Progenitor cell of endocrine pancreas (in vitro differentiated cells): ENCODE measurements around the gene RAB4A. TPM values are rescaled to one million over a fixed set of nuclear protein-coding genes. Genes with fewer than 3 reads are reported as not detected.
A peak's percentile ranks its signal among the peaks of the same experiment; 100 is the strongest.

Source experiments
- DNase-seq: peaks from one replicate; pipeline ENCODE4 v3.0.0; 2021; ENCODE audit warnings: low spot score; ENCODE audit not compliant: unreplicated experiment
- H3K27ac Mint-ChIP-seq: 2 replicates; pipeline ENCODE4 v1.8.0; 2021; ENCODE audit warnings: mild to moderate bottlenecking, moderate library complexity, mixed read lengths
- H3K27me3 Mint-ChIP-seq: 2 replicates; pipeline ENCODE4 v1.8.0; 2021; ENCODE audit warnings: mixed read lengths
- H3K36me3 Mint-ChIP-seq: 2 replicates; pipeline ENCODE4 v1.8.0; 2022; ENCODE audit warnings: mixed read lengths; ENCODE audit not compliant: insufficient read depth
- H3K4me1 Mint-ChIP-seq: 2 replicates; pipeline ENCODE4 v1.8.0; 2021; ENCODE audit warnings: low read depth, mixed read lengths
- H3K4me3 Mint-ChIP-seq: 2 replicates; pipeline ENCODE4 v1.8.0; 2021; ENCODE audit warnings: low read depth, mild to moderate bottlenecking, moderate library complexity, mixed read lengths
- H3K9me3 Mint-ChIP-seq: 2 replicates; pipeline ENCODE4 v1.8.0; 2021; ENCODE audit warnings: low read depth, mixed read lengths
- total RNA-seq: library from RNA; stranded (reverse); gene quantifications from 2 replicates; pipeline ENCODE4 v1.2.1, GENCODE V29; 2021
- TF ChIP-seq, protein P1 (sequence below): fragments of 200-600 bp; sonication (generic); IDR thresholded peaks from one replicate; pipeline ENCODE4 v1.5.0; 2021; ENCODE audit warnings: antibody characterized with exemption, mild to moderate bottlenecking; ENCODE audit not compliant: unreplicated experiment

The RAB4A gene
- total RNA-seq, 1 donor from 2014 or later: 130 TPM

DNA sequence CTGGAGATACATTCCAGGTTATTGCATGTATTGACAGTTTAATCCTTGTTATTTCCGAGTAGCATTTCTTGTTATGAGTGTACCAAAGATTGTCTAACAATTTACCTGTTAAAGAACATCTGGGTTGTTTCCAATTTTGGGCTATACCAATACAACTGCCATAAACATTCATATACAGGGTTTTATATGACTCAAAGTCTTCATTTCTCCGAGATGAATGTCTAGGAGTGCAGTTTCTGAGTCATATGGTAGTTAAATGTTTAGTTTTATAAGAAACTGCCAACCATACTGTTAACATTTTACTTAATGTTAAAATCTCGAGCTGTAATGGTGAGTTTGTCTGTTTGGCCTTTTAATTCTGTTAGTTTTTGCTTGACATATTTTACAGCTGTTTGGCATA lies 10.0 kb downstream of the RAB4A start:
- H3K4me3 Mint-ChIP-seq: no peak overlapping the region
- no peak overlapping the region for H3K27ac Mint-ChIP-seq
- TF ChIP-seq, protein P1, sequence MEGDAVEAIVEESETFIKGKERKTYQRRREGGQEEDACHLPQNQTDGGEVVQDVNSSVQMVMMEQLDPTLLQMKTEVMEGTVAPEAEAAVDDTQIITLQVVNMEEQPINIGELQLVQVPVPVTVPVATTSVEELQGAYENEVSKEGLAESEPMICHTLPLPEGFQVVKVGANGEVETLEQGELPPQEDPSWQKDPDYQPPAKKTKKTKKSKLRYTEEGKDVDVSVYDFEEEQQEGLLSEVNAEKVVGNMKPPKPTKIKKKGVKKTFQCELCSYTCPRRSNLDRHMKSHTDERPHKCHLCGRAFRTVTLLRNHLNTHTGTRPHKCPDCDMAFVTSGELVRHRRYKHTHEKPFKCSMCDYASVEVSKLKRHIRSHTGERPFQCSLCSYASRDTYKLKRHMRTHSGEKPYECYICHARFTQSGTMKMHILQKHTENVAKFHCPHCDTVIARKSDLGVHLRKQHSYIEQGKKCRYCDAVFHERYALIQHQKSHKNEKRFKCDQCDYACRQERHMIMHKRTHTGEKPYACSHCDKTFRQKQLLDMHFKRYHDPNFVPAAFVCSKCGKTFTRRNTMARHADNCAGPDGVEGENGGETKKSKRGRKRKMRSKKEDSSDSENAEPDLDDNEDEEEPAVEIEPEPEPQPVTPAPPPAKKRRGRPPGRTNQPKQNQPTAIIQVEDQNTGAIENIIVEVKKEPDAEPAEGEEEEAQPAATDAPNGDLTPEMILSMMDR: no peak
- H3K27me3 Mint-ChIP-seq: no peaks in the 10 kb centered on the region
- no peaks in the 10 kb centered on the region for H3K36me3 Mint-ChIP-seq
- H3K9me3 Mint-ChIP-seq: no peaks in the 10 kb centered on the region
- no peak for DNase-seq
- peaks cover 34% of the 10 kb centered on the region for H3K4me1 Mint-ChIP-seq

DNA sequence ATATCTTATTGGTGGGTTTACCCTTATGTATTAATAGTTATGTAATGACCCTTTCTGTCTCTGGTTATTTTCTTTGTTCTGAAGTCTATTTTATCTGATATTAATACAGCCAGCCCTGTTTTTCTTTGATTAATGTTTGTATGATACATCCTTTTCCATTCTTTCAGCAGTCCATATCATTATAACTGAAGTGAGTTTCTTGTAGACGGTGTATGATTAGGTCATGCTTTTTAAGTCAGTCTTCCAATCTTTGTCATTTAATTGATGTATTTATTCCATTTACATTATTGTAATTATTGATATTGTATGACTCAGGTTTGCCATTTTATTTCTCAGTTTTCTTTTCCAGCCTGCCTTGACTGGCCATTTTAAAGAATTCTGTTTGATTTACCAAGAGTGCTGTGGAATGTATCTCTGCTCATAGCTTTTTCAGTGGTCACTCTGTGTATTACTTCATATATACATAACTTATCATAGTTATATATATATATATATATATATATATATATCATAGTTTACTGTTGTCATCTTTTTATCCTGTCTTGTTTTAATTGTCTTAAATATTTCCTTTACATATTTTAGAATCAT lies 10.5 kb downstream of the RAB4A start:
- H3K27ac Mint-ChIP-seq: no peak overlapping the region
- no peak for DNase-seq
- H3K36me3 Mint-ChIP-seq: no peaks in the 10 kb centered on the region
- H3K27me3 Mint-ChIP-seq: no peaks in the 10 kb centered on the region
- peaks cover 29% of the 10 kb centered on the region for H3K4me1 Mint-ChIP-seq
- TF ChIP-seq, protein P1: no peak
- H3K9me3 Mint-ChIP-seq: no peaks in the 10 kb centered on the region
- no peak overlapping the region for H3K4me3 Mint-ChIP-seq

DNA sequence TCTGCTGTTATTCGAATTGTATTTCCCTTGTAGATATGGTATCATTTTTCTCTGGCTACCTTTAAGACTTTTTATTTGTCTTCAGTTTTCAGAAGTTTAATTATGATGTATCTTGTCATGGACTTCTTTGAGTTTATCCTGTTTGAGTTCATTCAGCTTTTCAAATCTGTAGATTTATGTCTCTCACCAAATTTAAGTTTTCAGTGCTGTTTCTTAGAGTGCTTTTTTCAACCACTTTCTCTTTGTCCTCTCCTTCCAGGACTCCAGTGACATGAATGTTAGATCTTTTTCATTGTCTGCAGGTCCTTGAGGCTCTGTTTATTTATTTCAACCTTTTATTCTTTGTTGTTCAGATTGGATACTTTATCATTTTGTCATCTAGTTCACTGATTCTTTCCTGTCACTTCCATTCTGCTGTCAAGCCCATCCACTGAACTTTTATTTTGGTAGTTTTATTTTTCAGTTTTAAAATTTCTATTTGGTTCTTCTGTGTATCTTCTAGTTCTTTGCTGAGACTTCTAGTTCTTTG lies 11.4 kb downstream of the RAB4A start:
- H3K36me3 Mint-ChIP-seq: no peaks in the 10 kb centered on the region
- DNase-seq: no peak
- H3K4me1 Mint-ChIP-seq: peaks cover 29% of the 10 kb centered on the region
- no peaks in the 10 kb centered on the region for H3K27me3 Mint-ChIP-seq
- no peaks in the 10 kb centered on the region for H3K9me3 Mint-ChIP-seq
- peak overlapping the region; percentile 29 for H3K27ac Mint-ChIP-seq
- TF ChIP-seq, protein P1: no peak
- H3K4me3 Mint-ChIP-seq: no peak overlapping the region

DNA sequence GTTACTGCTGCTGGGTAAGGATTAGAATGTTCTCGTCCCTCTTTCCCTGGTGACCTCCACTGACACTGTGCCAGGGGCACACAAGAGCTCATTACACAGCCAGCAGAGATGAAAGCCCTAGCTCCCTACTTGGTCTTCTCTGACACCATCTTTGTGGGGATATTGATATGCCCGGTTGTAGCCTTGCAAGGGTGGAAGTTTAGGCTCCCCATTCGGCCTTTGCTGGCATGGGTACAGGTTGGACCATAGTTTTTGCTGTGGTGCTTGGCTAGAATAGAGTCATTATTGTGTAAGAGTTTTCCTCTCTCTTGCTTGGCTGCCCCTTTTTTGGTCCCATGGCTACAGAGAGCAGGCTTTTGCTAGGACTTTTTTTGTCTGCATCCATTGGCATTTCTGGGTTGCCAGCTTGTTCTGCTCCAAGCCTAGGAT lies 12.3 kb downstream of the RAB4A start:
- H3K27me3 Mint-ChIP-seq: no peaks in the 10 kb centered on the region
- no peak overlapping the region for H3K27ac Mint-ChIP-seq
- no peaks in the 10 kb centered on the region for H3K9me3 Mint-ChIP-seq
- no peak for DNase-seq
- TF ChIP-seq, protein P1: no peak
- no peak overlapping the region for H3K4me3 Mint-ChIP-seq
- H3K4me1 Mint-ChIP-seq: peaks cover 29% of the 10 kb centered on the region
- no peaks in the 10 kb centered on the region for H3K36me3 Mint-ChIP-seq

DNA sequence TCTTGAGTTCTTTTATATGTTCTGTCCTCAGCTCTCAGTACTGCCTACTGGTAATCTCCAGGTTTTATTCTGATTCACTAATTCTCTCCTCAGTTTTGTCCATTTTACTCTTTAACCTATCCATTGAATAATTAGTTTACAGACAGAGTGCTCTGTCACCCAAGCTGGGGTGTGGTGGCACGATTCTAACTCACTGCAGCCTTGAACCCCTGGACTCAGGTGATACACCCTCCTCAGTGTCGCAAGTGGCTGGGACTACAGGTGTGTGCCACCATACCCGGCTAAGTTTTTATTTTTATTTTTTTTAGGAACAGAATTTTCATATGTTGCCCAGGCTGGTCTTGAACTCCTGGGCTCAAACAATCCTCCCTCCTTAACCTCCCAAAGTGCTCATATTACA lies 14.0 kb downstream of the RAB4A start:
- H3K36me3 Mint-ChIP-seq: peaks cover 2% of the 10 kb centered on the region
- TF ChIP-seq, protein P1: no peak
- H3K4me3 Mint-ChIP-seq: no peak overlapping the region
- no peaks in the 10 kb centered on the region for H3K27me3 Mint-ChIP-seq
- peak overlapping the region; percentile 11 for H3K27ac Mint-ChIP-seq
- no peaks in the 10 kb centered on the region for H3K9me3 Mint-ChIP-seq
- no peak for DNase-seq
- peaks cover 25% of the 10 kb centered on the region for H3K4me1 Mint-ChIP-seq
